Right lobe of liver (tissue), 4 donors: Measurements from ENCODE around the gene EPHA10.

Experiments used
- CTCF ChIP-seq, 4 donors: fragments of 200-600 bp in 3 of 4; fragments of 450-650 bp in 1 of 4; IDR thresholded peaks; one replicate each; pipeline versions ENCODE4 v1.5.1 to v1.8.0; 2016 to 2022; ENCODE audit warnings: antibody characterized with exemption in 4 of 4, mild to moderate bottlenecking in 2 of 4
- POLR2A ChIP-seq: fragments of 450-650 bp; IDR thresholded peaks from one replicate; pipeline ENCODE4 v1.6.1; 2017; ENCODE audit warnings: antibody characterized with exemption, mild to moderate bottlenecking
- donor health status: DM: no; HTN: no; CAD: no.
- donor health status: DM: no; HTN: no; CAD: no.
- donor health status: DM: no; HTN: yes; CAD: no.

GRCh38 chr1:37720231-37721130 is 44.4 kb downstream of the EPHA10 start:
- TF ChIP-seq CTCF (IDR thresholded peaks at IDR 0.05) (no peak), POLR2A (no peak)
